H1 (cell line): ENCODE results near the gene RHOBTB3. TPM values are rescaled to one million over a fixed set of nuclear protein-coding genes. Genes with fewer than 3 reads are reported as not detected.

Experiments used
- CTCF ChIA-PET: fragments of 300-600 bp; sonication (Branson Sonifier 250); formaldehyde crosslinking; loops from one replicate; lab custom pipeline; 2021; ENCODE audit not compliant: partially characterized antibody; lab: Charles Lee
- POLR2A ChIA-PET: fragments of 300-600 bp; sonication (Branson Sonifier 250); formaldehyde crosslinking; loops from one replicate; lab custom pipeline; 2021; ENCODE audit warnings: inconsistent platforms; ENCODE audit not compliant: partially characterized antibody; lab: Charles Lee
- DNase-seq, 2 experiments: peaks; one replicate each; pipeline versions ENCODE4 v3.0.0 to v3.0.0-alpha.2; 2010 to 2022; ENCODE audit warnings: low spot score in 2 of 2, low read depth in 1 of 2, mixed read lengths in 1 of 2
- FAIRE-seq: peaks from 2 replicates; lab custom pipeline; 2011; peaks lifted over from hg19 to GRCh38; lab: Jason Lieb, UNC
- H2AFZ ChIP-seq: 2 replicates; pipeline ENCODE4 v1.8.1; 2012; ENCODE audit warnings: low read length, inconsistent platforms
- H2AK5ac ChIP-seq: 2 replicates; pipeline ENCODE4 v1.6.1; 2013; ENCODE audit warnings: low read depth, low read length
- H2BK120ac ChIP-seq: replicated peaks from 2 replicates; pipeline ENCODE3; 2013; ENCODE audit warnings: low read depth, low read length, inconsistent platforms
- H2BK12ac ChIP-seq: 2 replicates; pipeline ENCODE4 v1.6.1; 2013; ENCODE audit warnings: low read depth, low read length
- H2BK15ac ChIP-seq: 2 replicates; pipeline ENCODE4 v1.6.1; 2013; ENCODE audit warnings: low read length
- H2BK20ac ChIP-seq: 2 replicates; pipeline ENCODE4 v1.6.1; 2013; ENCODE audit warnings: low read length
- H2BK5ac ChIP-seq: 2 replicates; pipeline ENCODE4 v1.6.1; 2013; ENCODE audit warnings: low read depth, low read length
- H3K14ac ChIP-seq: 2 replicates; pipeline ENCODE4 v1.6.1; 2013; ENCODE audit warnings: inconsistent platforms; ENCODE audit not compliant: insufficient read length
- H3K18ac ChIP-seq: 2 replicates; pipeline ENCODE4 v1.6.1; 2013; ENCODE audit warnings: low read length; ENCODE audit errors: extremely low read depth
- H3K23ac ChIP-seq: 2 replicates; pipeline ENCODE4 v1.6.1; 2013; ENCODE audit warnings: inconsistent platforms; ENCODE audit not compliant: insufficient read length
- H3K23me2 ChIP-seq: 2 replicates; pipeline ENCODE4 v1.6.1; 2013; ENCODE audit warnings: low read depth, low read length
- H3K27ac ChIP-seq: 2 replicates; pipeline ENCODE4 v1.6.1; 2011; ENCODE audit warnings: low read depth, low read length, inconsistent platforms
- H3K27me3 ChIP-seq, 4 experiments: replicated peaks in 1 of 4; 1 replicate in 1 of 4; 2 replicates in 3 of 4; pipeline versions ENCODE4 v1.6.1 to v1.8.1; 2011 to 2013; ENCODE audit warnings: low read length in 3 of 4, mild to moderate bottlenecking in 3 of 4, inconsistent platforms in 2 of 4, mixed read lengths in 2 of 4, moderate library complexity in 1 of 4; ENCODE audit not compliant: control insufficient read depth in 3 of 4, insufficient read depth in 3 of 4; ENCODE audit errors: extremely low read depth in 1 of 4
- H3K36me3 ChIP-seq, 4 experiments: 2 replicates each; pipeline versions ENCODE4 v1.6.1 to v1.8.1; 2011 to 2013; ENCODE audit warnings: mild to moderate bottlenecking in 4 of 4, low read length in 3 of 4, moderate library complexity in 2 of 4, control low read depth in 1 of 4, inconsistent platforms in 1 of 4; ENCODE audit not compliant: insufficient read depth in 4 of 4, control insufficient read depth in 2 of 4
- H3K4ac ChIP-seq: replicated peaks from 2 replicates; pipeline ENCODE3; 2013; ENCODE audit warnings: low read length, low read depth, mixed read lengths, inconsistent platforms; ENCODE audit not compliant: insufficient read length
- H3K4me1 ChIP-seq, 4 experiments: replicated peaks in 1 of 4; 1 replicate in 1 of 4; 2 replicates in 3 of 4; pipeline versions ENCODE4 v1.6.1 to v1.8.1; 2011 to 2013; ENCODE audit warnings: low read length in 3 of 4, inconsistent platforms in 2 of 4, mixed read lengths in 1 of 4; ENCODE audit not compliant: insufficient read depth in 4 of 4, control insufficient read depth in 3 of 4
- H3K4me2 ChIP-seq, 2 experiments: 2 replicates each; pipeline versions ENCODE4 v1.6.1 to v1.8.1; 2011 to 2013; ENCODE audit warnings: low read depth in 2 of 2, low read length in 2 of 2, control low read depth in 1 of 2, inconsistent platforms in 1 of 2, mild to moderate bottlenecking in 1 of 2; ENCODE audit not compliant: insufficient read depth in 1 of 2
- H3K4me3 ChIP-seq, 4 experiments: fragments of 200-600, 300-600 bp in 1 of 4; sonication (generic), shearing (Covaris generic), sonication (Bioruptor Twin) in 1 of 4; 2 replicates each; pipeline versions ENCODE4 v1.5.1 to v1.8.1; 2011 to 2016; ENCODE audit warnings: low read length in 4 of 4, low read depth in 3 of 4, control low read depth in 2 of 4, inconsistent platforms in 2 of 4, mild to moderate bottlenecking in 2 of 4, mixed read lengths in 1 of 4, moderate library complexity in 1 of 4; ENCODE audit not compliant: insufficient read depth in 2 of 4; ENCODE audit errors: extremely low read depth in 1 of 4
- H3K56ac ChIP-seq: replicated peaks from 2 replicates; pipeline ENCODE3; 2013; ENCODE audit warnings: low read depth, mild to moderate bottlenecking, mixed read lengths, low read length, inconsistent platforms; ENCODE audit not compliant: insufficient read length
- H3K79me1 ChIP-seq: 2 replicates; pipeline ENCODE4 v1.6.1; 2013; ENCODE audit warnings: low read depth, low read length, control low read depth
- H3K79me2 ChIP-seq, 2 experiments: 2 replicates each; pipeline versions ENCODE4 v1.6.1 to v1.8.1; 2012 to 2013; ENCODE audit warnings: low read length in 2 of 2, mild to moderate bottlenecking in 2 of 2, inconsistent platforms in 1 of 2; ENCODE audit not compliant: insufficient read depth in 2 of 2, control insufficient read depth in 1 of 2
- H3K9ac ChIP-seq, 4 experiments: replicated peaks in 1 of 4; 1 replicate in 1 of 4; 2 replicates in 3 of 4; pipeline versions ENCODE4 v1.6.1 to v1.8.1; 2011 to 2013; ENCODE audit warnings: low read depth in 3 of 4, low read length in 3 of 4, control low read depth in 2 of 4, mild to moderate bottlenecking in 2 of 4, moderate library complexity in 2 of 4, inconsistent platforms in 1 of 4; ENCODE audit errors: extremely low read depth in 1 of 4
- H3K9me3 ChIP-seq, 2 experiments: 2 replicates each; pipeline versions ENCODE4 v1.6.1 to v1.8.1; 2012 to 2013; ENCODE audit warnings: mild to moderate bottlenecking in 2 of 2, moderate library complexity in 2 of 2, control low read depth in 1 of 2, inconsistent platforms in 1 of 2, low read depth in 1 of 2, low read length in 1 of 2, mixed read lengths in 1 of 2; ENCODE audit not compliant: insufficient read depth in 2 of 2
- H4K20me1 ChIP-seq, 2 experiments: replicated peaks in 1 of 2; 2 replicates each; pipeline versions ENCODE3 to v1.8.1; 2011 to 2013; ENCODE audit warnings: inconsistent platforms in 2 of 2, low read length in 2 of 2, mild to moderate bottlenecking in 1 of 2; ENCODE audit not compliant: insufficient read depth in 2 of 2, control insufficient read depth in 1 of 2
- H4K5ac ChIP-seq: 2 replicates; pipeline ENCODE4 v1.6.1; 2013; ENCODE audit warnings: low read length, low read depth, mixed read lengths, inconsistent platforms; ENCODE audit not compliant: insufficient read length
- H4K8ac ChIP-seq: 2 replicates; pipeline ENCODE4 v1.8.0; 2013; ENCODE audit warnings: mild to moderate bottlenecking, moderate library complexity, low read length, inconsistent platforms; ENCODE audit not compliant: insufficient read depth; ENCODE audit errors: extremely low read depth
- H4K91ac ChIP-seq: replicated peaks from 2 replicates; pipeline ENCODE3; 2013; ENCODE audit warnings: low read length, mixed read lengths, inconsistent platforms; ENCODE audit not compliant: insufficient read length
- CBX5 ChIP-seq: fragments of 300-800, 300-1000 bp; sonication (generic); IDR thresholded peaks from 2 replicates; pipeline ENCODE4 v1.7.1; 2016; ENCODE audit warnings: antibody characterized with exemption, low read length, low read depth
- EZH2 ChIP-seq: fragments of 200-600 bp; sonication (generic); IDR thresholded peaks from 2 replicates; pipeline ENCODE4 v1.7.1; 2012; ENCODE audit warnings: low read depth, mild to moderate bottlenecking, moderate library complexity, low read length, inconsistent platforms; ENCODE audit not compliant: severe bottlenecking
- FOSL1 ChIP-seq: IDR thresholded peaks from 2 replicates; pipeline ENCODE4 v1.6.1; 2011; ENCODE audit warnings: mild to moderate bottlenecking, low read depth, low read length, moderate library complexity; ENCODE audit not compliant: insufficient read depth
- GTF2F1 ChIP-seq: IDR thresholded peaks from 2 replicates; pipeline ENCODE4 v1.6.1; 2012; ENCODE audit warnings: low read depth, low read length, improper control_type of control experiment, borderline replicate concordance
- HDAC6 ChIP-seq: IDR thresholded peaks from one replicate; pipeline ENCODE4 v1.7.1; 2012; ENCODE audit warnings: low read depth, mild to moderate bottlenecking, inconsistent platforms, low read length, moderate library complexity
- JUN ChIP-seq: IDR thresholded peaks from 2 replicates; pipeline ENCODE4 v1.6.1; 2011; ENCODE audit warnings: low read depth, mild to moderate bottlenecking, improper control_type of control experiment, low read length
- RBBP5 ChIP-seq: IDR thresholded peaks from 2 replicates; pipeline ENCODE4 v1.7.1; 2012; ENCODE audit warnings: low read depth, mild to moderate bottlenecking, inconsistent platforms, low read length, moderate library complexity, borderline replicate concordance
- SAP30 ChIP-seq: fragments of 300-600 bp; sonication (generic); IDR thresholded peaks from 2 replicates; pipeline ENCODE4 v1.7.1; 2012; ENCODE audit warnings: low read length, moderate library complexity, mild to moderate bottlenecking, inconsistent platforms; ENCODE audit not compliant: insufficient read depth, insufficient replicate concordance
- SP1 ChIP-seq: IDR thresholded peaks from 2 replicates; pipeline ENCODE4 v1.6.1; 2011; ENCODE audit warnings: low read depth, low read length
- TCF12 ChIP-seq: IDR thresholded peaks from 2 replicates; pipeline ENCODE4 v1.6.1; 2011; ENCODE audit warnings: low read depth, mild to moderate bottlenecking, low read length
- WGBS, 2 experiments: shearing (Covaris generic) in 1 of 2; methylation state at CpG; one replicate each; pipeline versions ENCODE4 v1.1.6 to v1.1.7; 2013 to 2015; ENCODE audit warnings: low lambda C conversion rate in 2 of 2, mixed read lengths in 2 of 2, inconsistent platforms in 1 of 2, low coverage in 1 of 2, missing lambda C conversion rate in 1 of 2; ENCODE audit not compliant: insufficient replicate concordance in 2 of 2, insufficient coverage in 1 of 2, insufficient read length in 1 of 2; ENCODE audit errors: extremely low coverage in 1 of 2, missing lambda C conversion rate in 1 of 2; 5-methylcytosine and 5-hydroxymethylcytosine counted together
- polyA plus RNA-seq, 7 experiments: library from polyadenylated mRNA; depleted of rRNA in 3 of 7; stranded (reverse) in 5 of 7; unstranded in 2 of 7; fragments of >200 nt in 5 of 7; fragments of 200-250 nt in 2 of 7; gene quantifications; 1 replicate in 5 of 7; 2 replicates in 1 of 7; 4 replicates in 1 of 7; pipeline versions ENCODE4 v1.2.1 to v1.2.3, GENCODE V29; 2011 to 2013; ENCODE audit warnings: missing spikeins in 2 of 7, mixed read lengths in 2 of 7
- total RNA-seq: library from RNA; stranded (reverse); fragmentation: NEBNext Ultra II Directional; extraction: Animal tissue kit (Norgen Biotek cat#: 25700); gene quantifications from 2 replicates; pipeline ENCODE4 v1.2.1, GENCODE V29; 2021

RHOBTB3 gene
- total and polyA plus RNA-seq, 2 of the 8 experiments (the other 6 are each of a cell fraction or from before 2014, with no cell fraction given), result 8.2 to 17.5 TPM

DNA sequence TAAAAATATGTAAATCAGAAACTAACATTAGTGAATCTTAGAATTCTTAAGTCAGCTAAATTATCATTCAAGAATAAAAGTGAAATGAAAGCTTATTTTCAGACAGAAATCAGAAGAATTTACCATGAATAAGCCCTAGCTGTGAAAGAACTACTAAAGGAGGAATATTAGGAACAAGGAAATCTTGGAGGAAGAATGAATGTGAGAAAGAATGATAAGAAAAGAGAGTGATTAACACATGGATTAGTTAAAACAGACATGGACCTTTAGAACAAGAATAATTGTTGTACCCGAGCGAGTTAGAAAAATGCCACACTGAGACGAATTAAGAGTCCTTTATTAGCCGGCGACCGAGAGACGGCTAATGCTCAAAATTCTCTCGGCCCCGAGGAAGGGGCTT, 24.1 kb upstream of the RHOBTB3 start:
- Histone ChIP-seq H3K9ac (no peak overlapping the region), H3K4ac (no peak overlapping the region), H3K27ac (no peak overlapping the region), H2BK5ac (no peak overlapping the region), H2AFZ (no peak overlapping the region), H3K23ac (no peak overlapping the region), H3K36me3 (no peaks in the 10 kb centered on the region), H4K20me1 (no peaks in the 10 kb centered on the region), H3K27me3 (peaks cover 0 to 11% (median 7%) of the 10 kb centered on the region in 4 experiments; a peak in 6 of 7 replicates), H4K5ac (no peak overlapping the region), H3K14ac (no peak overlapping the region), H2BK15ac (no peak overlapping the region), H2AK5ac (no peak overlapping the region), H4K91ac (no peak overlapping the region), H4K8ac (no peak overlapping the region), H3K4me2 (no peak overlapping the region), H3K4me3 (no peak overlapping the region), H3K18ac (no peak overlapping the region), H2BK120ac (no peak overlapping the region), H2BK12ac (no peak overlapping the region), H3K56ac (no peak overlapping the region), H2BK20ac (no peak overlapping the region), H3K4me1 (peaks cover 2 to 7% (median 3%) of the 10 kb centered on the region in 4 experiments; a peak in 3 of 7 replicates), H3K79me2 (no peaks in the 10 kb centered on the region), H3K79me1 (no peaks in the 10 kb centered on the region), H3K23me2 (peaks cover 9% of the 10 kb centered on the region), H3K9me3 (no peaks in the 10 kb centered on the region)
- WGBS, 2 experiments, result 82% methylated on average over 9 of the region's 9 CpGs; no CpG with 5 or more reads in 1 of the 2 experiments
- no peak for TF ChIP-seq SAP30
- no peak for TF ChIP-seq CBX5
- TF ChIP-seq EZH2, result no peak
- TF ChIP-seq HDAC6, result no peak
- TF ChIP-seq RBBP5, result no peak
- TF ChIP-seq TCF12, result no peak
- no peak for TF ChIP-seq GTF2F1
- TF ChIP-seq FOSL1, result no peak
- TF ChIP-seq SP1, result no peak
- TF ChIP-seq JUN, result no peak
- CTCF ChIA-PET, result no interaction called here
- POLR2A ChIA-PET, result no interaction called here
- FAIRE-seq, result no peak
- DNase-seq, result no peak
